Vagina (tissue), 2 donors: ENCODE data around the gene FAM135A.

Experiments
- CTCF ChIP-seq, 3 experiments: fragments of 450-650 bp in 2 of 3; fragments of 200-600 bp in 1 of 3; sonication (generic) in 1 of 3; IDR thresholded peaks; one replicate each; pipeline ENCODE4 v1.5.1; 2017 to 2019; ENCODE audit warnings: antibody characterized with exemption in 3 of 3, mild to moderate bottlenecking in 2 of 3, moderate library complexity in 2 of 3
- POLR2A ChIP-seq, 2 donors: fragments of 450-650 bp; IDR thresholded peaks; one replicate each; pipeline ENCODE4 v1.6.1; 2017; ENCODE audit warnings: antibody characterized with exemption in 2 of 2, mild to moderate bottlenecking in 2 of 2, moderate library complexity in 2 of 2

DNA sequence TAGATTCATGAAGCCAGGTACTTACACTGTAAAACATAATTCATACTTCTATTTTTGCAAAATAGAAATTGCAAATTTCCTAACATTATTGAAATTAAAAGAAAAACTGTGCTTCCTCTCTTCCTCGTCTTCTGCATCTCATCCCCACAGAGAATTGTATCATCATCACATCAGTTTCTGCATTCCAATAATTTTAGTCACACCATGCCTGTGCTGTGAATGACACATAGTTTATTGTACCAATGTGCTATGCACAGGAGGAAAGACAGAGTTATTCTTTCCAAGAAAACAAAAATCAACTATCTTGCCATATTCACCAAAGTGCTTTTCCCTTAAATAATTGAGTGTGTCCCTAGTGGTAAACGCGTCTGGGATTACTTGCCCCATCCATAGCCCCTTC lies 38.1 kb upstream of the FAM135A start:
- TF ChIP-seq CTCF (IDR thresholded peaks at IDR 0.05) (no peak), POLR2A (IDR thresholded peaks at IDR 0.05) (no peak)
